Measurements from ENCODE around the gene MYO10. TPM values are rescaled to one million over a fixed set of nuclear protein-coding genes. Genes with fewer than 3 reads are reported as not detected.

Gene MYO10
- total and polyA plus RNA-seq, 8 donors: 32.6 to 71.5 (median 65.0) TPM

DNA sequence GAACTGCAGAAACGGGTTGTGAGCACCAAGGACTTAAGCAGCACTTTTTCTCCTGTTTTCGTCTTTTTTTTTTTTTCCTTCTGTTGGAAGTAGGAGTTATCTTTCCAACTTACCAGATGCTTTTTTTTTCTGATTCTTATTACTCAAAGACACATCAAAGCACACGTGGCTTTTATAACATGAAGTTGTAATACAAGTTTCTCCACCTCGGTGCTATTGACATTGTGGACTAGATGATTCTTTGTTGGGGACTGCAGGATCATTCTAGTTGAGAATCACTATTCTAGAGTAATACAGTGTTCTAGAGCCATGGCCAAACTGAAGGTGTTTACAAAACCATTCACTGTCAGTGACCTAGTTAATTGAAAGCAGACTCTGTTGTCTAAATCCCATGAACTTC, 51.5 kb downstream of the MYO10 start:
- Histone ChIP-seq H3K9me3 (no peaks in the 10 kb centered on the region), H3K27ac (no peak overlapping the region), H3K4me3 (no peak overlapping the region), H3K36me3 (no peaks in the 10 kb centered on the region), H3K4me1 (peaks cover 8 to 29% of the 10 kb centered on the region in 2 donors), H3K27me3 (no peaks in the 10 kb centered on the region)
- DNase-seq (no peak), ATAC-seq (no peak)
- intact Hi-C loops (cut with DNase I): no loop called here
- TF ChIP-seq, protein P1, sequence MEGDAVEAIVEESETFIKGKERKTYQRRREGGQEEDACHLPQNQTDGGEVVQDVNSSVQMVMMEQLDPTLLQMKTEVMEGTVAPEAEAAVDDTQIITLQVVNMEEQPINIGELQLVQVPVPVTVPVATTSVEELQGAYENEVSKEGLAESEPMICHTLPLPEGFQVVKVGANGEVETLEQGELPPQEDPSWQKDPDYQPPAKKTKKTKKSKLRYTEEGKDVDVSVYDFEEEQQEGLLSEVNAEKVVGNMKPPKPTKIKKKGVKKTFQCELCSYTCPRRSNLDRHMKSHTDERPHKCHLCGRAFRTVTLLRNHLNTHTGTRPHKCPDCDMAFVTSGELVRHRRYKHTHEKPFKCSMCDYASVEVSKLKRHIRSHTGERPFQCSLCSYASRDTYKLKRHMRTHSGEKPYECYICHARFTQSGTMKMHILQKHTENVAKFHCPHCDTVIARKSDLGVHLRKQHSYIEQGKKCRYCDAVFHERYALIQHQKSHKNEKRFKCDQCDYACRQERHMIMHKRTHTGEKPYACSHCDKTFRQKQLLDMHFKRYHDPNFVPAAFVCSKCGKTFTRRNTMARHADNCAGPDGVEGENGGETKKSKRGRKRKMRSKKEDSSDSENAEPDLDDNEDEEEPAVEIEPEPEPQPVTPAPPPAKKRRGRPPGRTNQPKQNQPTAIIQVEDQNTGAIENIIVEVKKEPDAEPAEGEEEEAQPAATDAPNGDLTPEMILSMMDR (IDR thresholded peaks at IDR 0.05): no peak

DNA sequence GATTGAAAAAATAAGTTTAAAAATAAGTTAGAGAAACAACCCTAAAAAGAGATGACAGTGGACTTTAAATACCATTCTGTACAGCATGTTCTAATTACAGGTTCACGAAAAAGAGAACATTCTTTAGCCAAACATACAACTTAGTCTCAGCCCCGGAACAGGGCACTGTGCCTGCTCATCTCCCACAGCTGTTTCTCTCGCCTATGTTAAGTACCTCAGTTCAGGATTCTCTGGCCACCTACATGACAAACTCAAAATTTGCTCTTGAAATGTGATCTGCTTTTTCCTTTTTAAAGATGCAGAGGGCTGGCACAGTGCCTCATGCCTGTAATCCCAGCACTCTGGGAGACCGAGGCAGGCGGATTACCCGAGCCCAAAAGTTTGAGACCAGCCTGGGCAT, 52.3 kb downstream of the MYO10 start:
- Histone ChIP-seq H3K4me1 (peaks cover 8 to 23% of the 10 kb centered on the region in 2 donors), H3K27ac (no peak overlapping the region), H3K36me3 (no peaks in the 10 kb centered on the region), H3K4me3 (no peak overlapping the region), H3K27me3 (no peaks in the 10 kb centered on the region), H3K9me3 (no peaks in the 10 kb centered on the region)
- ATAC-seq (no peak), DNase-seq (no peak)
- TF ChIP-seq, protein P1 (IDR thresholded peaks at IDR 0.05): no peak
- intact Hi-C loops (cut with DNase I): no loop called here

DNA sequence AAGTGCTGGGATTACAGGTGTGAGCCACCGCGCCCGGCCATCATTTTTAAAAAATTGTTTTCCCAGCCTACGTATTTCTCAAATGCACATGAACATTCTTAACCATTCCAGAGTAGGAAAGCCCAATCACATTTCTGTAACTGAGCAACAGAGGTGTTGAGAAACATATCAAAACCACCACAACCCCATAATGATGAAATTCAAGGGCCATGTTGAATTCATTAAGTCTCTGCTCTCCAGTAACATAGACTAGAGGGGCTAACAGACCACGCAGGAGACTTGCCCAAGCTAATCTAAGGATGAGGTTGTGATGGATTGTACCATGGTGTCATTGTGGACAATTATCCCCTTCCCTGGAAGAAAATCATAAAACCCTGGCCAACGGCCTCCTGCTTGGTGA, 52.9 kb downstream of the MYO10 start:
- H3K36me3 ChIP-seq: no peaks in the 10 kb centered on the region
- H3K9me3 ChIP-seq: no peaks in the 10 kb centered on the region
- H3K27me3 ChIP-seq: no peaks in the 10 kb centered on the region
- no peak overlapping the region for H3K27ac ChIP-seq
- TF ChIP-seq, protein P1 (IDR thresholded peaks at IDR 0.05): no peak
- no peak overlapping the region for H3K4me3 ChIP-seq
- ATAC-seq: no peak
- DNase-seq: no peak
- H3K4me1 ChIP-seq: peaks cover 4 to 17% of the 10 kb centered on the region in 2 donors
- intact Hi-C loops (cut with DNase I): no loop called here

DNA sequence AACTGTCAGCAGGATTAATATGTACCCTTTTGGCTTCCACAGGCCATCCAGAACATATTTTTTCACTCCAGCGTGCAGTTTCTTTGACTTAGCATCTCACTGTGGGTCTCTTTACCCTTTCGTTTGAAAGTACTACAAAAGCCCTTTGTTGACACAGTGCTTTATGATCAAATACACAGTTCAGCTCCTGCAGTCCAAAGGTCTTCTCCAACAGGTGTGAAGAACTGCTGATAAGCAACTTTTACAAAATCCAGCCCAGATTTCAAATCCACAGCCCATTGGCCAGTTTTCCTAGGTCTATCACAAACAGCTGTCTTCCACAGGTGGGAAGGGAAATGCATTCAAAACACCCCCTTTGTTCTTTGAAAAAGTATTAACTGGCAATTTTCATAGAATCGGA, 54.8 kb downstream of the MYO10 start:
- intact Hi-C loops (cut with DNase I): no loop called here
- Histone ChIP-seq H3K27me3 (no peaks in the 10 kb centered on the region), H3K4me1 (peaks cover 4 to 13% of the 10 kb centered on the region in 2 donors), H3K36me3 (no peaks in the 10 kb centered on the region), H3K27ac (no peak overlapping the region), H3K4me3 (no peak overlapping the region), H3K9me3 (no peaks in the 10 kb centered on the region)
- DNase-seq (no peak), ATAC-seq (peak; percentile 45)
- TF ChIP-seq, protein P1 (IDR thresholded peaks at IDR 0.05): no peak

DNA sequence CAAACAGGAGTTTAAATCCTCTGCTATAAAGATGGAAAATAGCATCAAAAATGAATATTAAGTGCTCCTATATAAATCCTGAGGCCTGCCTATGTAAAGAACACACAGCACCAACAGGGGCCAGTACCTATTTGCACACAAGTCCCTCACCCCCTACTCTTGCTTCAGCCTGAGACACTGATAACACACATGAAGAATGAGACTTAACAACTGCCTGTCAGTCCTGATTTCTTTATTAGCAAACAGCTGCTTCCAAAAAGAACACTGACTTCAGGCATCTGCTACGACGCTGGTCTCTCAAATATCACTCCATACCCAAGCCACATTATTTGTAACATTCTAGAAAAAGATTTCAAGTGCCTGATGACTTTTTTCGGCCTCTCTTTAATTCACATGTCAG, 55.5 kb downstream of the MYO10 start:
- TF ChIP-seq, protein P1 (IDR thresholded peaks at IDR 0.05): no peak
- H3K36me3 ChIP-seq: no peaks in the 10 kb centered on the region
- no peak for DNase-seq
- H3K4me3 ChIP-seq: no peak overlapping the region
- no peaks in the 10 kb centered on the region for H3K27me3 ChIP-seq
- no peak overlapping the region for H3K27ac ChIP-seq
- no peak for ATAC-seq
- intact Hi-C loops (cut with DNase I): no loop called here
- H3K4me1 ChIP-seq: peaks cover 4 to 13% of the 10 kb centered on the region in 2 donors
- no peaks in the 10 kb centered on the region for H3K9me3 ChIP-seq

Data from left lung (tissue), 10 donors.